Endothelial cell of umbilical vein (primary cell): Measurements from ENCODE around the gene COL23A1. TPM values are rescaled to one million over a fixed set of nuclear protein-coding genes. Genes with fewer than 3 reads are reported as not detected.

Experiments
- BruUV-seq: library from RNA; stranded (reverse); fragments of 400-500 nt; replicated peaks from 2 replicates; lab custom pipeline; 2021; lab: Mats Ljungman, UMichigan
- CTCF ChIA-PET: fragments of 300-600, 350-600 bp; sonication (Branson Sonifier 250); formaldehyde crosslinking; loops from one replicate; lab custom pipeline; 2021; ENCODE audit warnings: antibody characterized with exemption, inconsistent platforms; lab: Charles Lee
- POLR2A ChIA-PET: fragments of 300-600, 350-600 bp; sonication (Branson Sonifier 250); formaldehyde crosslinking; loops from one replicate; lab custom pipeline; 2021; ENCODE audit warnings: antibody characterized with exemption, inconsistent platforms; lab: Charles Lee
- DNase-seq: peaks from one replicate; pipeline ENCODE4 v3.0.0-alpha.2; 2011; ENCODE audit warnings: low read depth, low spot score
- FAIRE-seq: peaks from 2 replicates; lab custom pipeline; 2011; peaks lifted over from hg19 to GRCh38; lab: Jason Lieb, UNC
- H2AFZ ChIP-seq: 2 replicates; pipeline ENCODE4 v1.6.0; 2012; ENCODE audit warnings: low read depth, low read length, control low read depth, inconsistent platforms
- H3K27ac ChIP-seq: 2 replicates; pipeline ENCODE4 v1.5.1; 2011; ENCODE audit warnings: low read depth, mild to moderate bottlenecking, control low read depth, low read length, moderate library complexity; ENCODE audit not compliant: insufficient read depth
- H3K27me3 ChIP-seq, 2 experiments: 2 replicates each; pipeline versions ENCODE4 v1.6.0 to v1.6.1; 2011; ENCODE audit warnings: low read length in 2 of 2, mixed read lengths in 1 of 2; ENCODE audit not compliant: control insufficient read depth in 2 of 2, insufficient read depth in 2 of 2
- H3K36me3 ChIP-seq, 2 experiments: 2 replicates in 1 of 2; 3 replicates in 1 of 2; pipeline ENCODE4 v1.5.1; 2011; ENCODE audit warnings: low read length in 2 of 2, mild to moderate bottlenecking in 1 of 2, moderate library complexity in 1 of 2; ENCODE audit not compliant: control insufficient read depth in 2 of 2, insufficient read depth in 2 of 2; ENCODE audit errors: extremely low read depth in 1 of 2
- H3K4me1 ChIP-seq: 3 replicates; pipeline ENCODE4 v1.5.1; 2011; ENCODE audit warnings: mild to moderate bottlenecking, low read length; ENCODE audit not compliant: control insufficient read depth, insufficient read depth; ENCODE audit errors: extremely low read depth
- H3K4me2 ChIP-seq: 2 replicates; pipeline ENCODE4 v1.6.1; 2011; ENCODE audit warnings: low read length, control low read depth, mixed read lengths; ENCODE audit not compliant: insufficient read depth
- H3K4me3 ChIP-seq, 3 experiments: fragments of 200-600 bp in 1 of 3; sonication (generic), shearing (Covaris generic) in 1 of 3; replicated peaks in 1 of 3; 2 replicates each; pipeline ENCODE4 v1.5.1; 2011 to 2016; ENCODE audit warnings: control low read depth in 3 of 3, low read length in 3 of 3, mild to moderate bottlenecking in 2 of 3, inconsistent platforms in 1 of 3, low read depth in 1 of 3, moderate library complexity in 1 of 3; ENCODE audit not compliant: insufficient read depth in 1 of 3
- H3K79me2 ChIP-seq: 2 replicates; pipeline ENCODE4 v1.6.0; 2012; ENCODE audit warnings: low read length, inconsistent platforms; ENCODE audit not compliant: control insufficient read depth, insufficient read depth
- H3K9ac ChIP-seq: replicated peaks from 2 replicates; pipeline ENCODE3; 2011; ENCODE audit warnings: low read length, control low read depth; ENCODE audit not compliant: insufficient read depth; ENCODE audit errors: extremely low read depth
- H3K9me1 ChIP-seq: replicated peaks from 3 replicates; pipeline ENCODE4 v1.6.0; 2011; ENCODE audit warnings: mild to moderate bottlenecking, low read length; ENCODE audit not compliant: control insufficient read depth, insufficient read depth; ENCODE audit errors: extremely low read depth
- H3K9me3 ChIP-seq: replicated peaks from 2 replicates; pipeline ENCODE4 v1.5.1; 2012; ENCODE audit warnings: low read length, inconsistent platforms; ENCODE audit not compliant: control insufficient read depth, insufficient read depth
- H4K20me1 ChIP-seq: replicated peaks from 2 replicates; pipeline ENCODE3; 2011; ENCODE audit warnings: mild to moderate bottlenecking, low read length; ENCODE audit not compliant: control insufficient read depth, insufficient read depth; ENCODE audit errors: extremely low read depth
- EZH2 ChIP-seq: IDR thresholded peaks from 2 replicates; pipeline ENCODE4 v1.6.1; 2012; ENCODE audit warnings: borderline replicate concordance, low read depth, mild to moderate bottlenecking, moderate library complexity, low read length, inconsistent platforms; ENCODE audit not compliant: severe bottlenecking
- FOS ChIP-seq: IDR thresholded peaks from 2 replicates; pipeline ENCODE4 v1.6.1; 2011; ENCODE audit warnings: mild to moderate bottlenecking, low read length, moderate library complexity, borderline replicate concordance; ENCODE audit not compliant: insufficient read depth
- GATA2 ChIP-seq: IDR thresholded peaks from 2 replicates; pipeline ENCODE4 v1.7.0; 2011; ENCODE audit warnings: low read depth, mild to moderate bottlenecking, moderate library complexity, mixed read lengths, low read length; ENCODE audit not compliant: insufficient read length, insufficient read depth
- JUN ChIP-seq: IDR thresholded peaks from 2 replicates; pipeline ENCODE4 v1.6.1; 2011; ENCODE audit warnings: borderline replicate concordance, low read depth; ENCODE audit not compliant: insufficient read length, insufficient read depth
- MYC ChIP-seq: IDR thresholded peaks from one replicate; pipeline ENCODE4 v1.6.1; 2011; ENCODE audit warnings: mild to moderate bottlenecking, low read depth, low read length
- POLR2A ChIP-seq: IDR thresholded peaks from 2 replicates; pipeline ENCODE4 v1.6.1; 2012; ENCODE audit warnings: low read depth, mild to moderate bottlenecking, control low read depth, low read length
- POLR2AphosphoS5 ChIP-seq: IDR thresholded peaks from 2 replicates; pipeline ENCODE4 v1.6.1; 2012; ENCODE audit warnings: low read depth, mild to moderate bottlenecking, control low read depth, low read length, moderate library complexity; ENCODE audit not compliant: insufficient read depth
- dilution Hi-C: fragments of 300-500 bp; cut with MboI; formaldehyde crosslinking; loops from one replicate; pipeline ENCODE4 v1.15.0; 2019; ENCODE audit warnings: low sequenced_read_pairs; ENCODE audit not compliant: extremely low pct_ligation_motif_present
- intact Hi-C: fragments of 100-400 bp; cut with micrococcal nuclease; formaldehyde crosslinking; loops from one replicate; pipeline ENCODE4 v1.10.0; 2022
- polyA plus RNA-seq, 4 experiments: library from polyadenylated mRNA; depleted of rRNA in 3 of 4; stranded (reverse) in 3 of 4; unstranded in 1 of 4; fragments of >200 nt; gene quantifications; 2 replicates each; pipeline versions ENCODE4 v1.2.1 to v1.2.3, GENCODE V29; 2011 to 2012; ENCODE audit warnings: missing spikeins in 1 of 4
- total RNA-seq: library from RNA; stranded (reverse); gene quantifications from 2 replicates; pipeline ENCODE4 v1.2.3, GENCODE V29; 2021
- TF ChIP-seq, protein P1 (sequence below), 2 donors: IDR thresholded peaks; 1 replicate in 1 of 2; 2 replicates in 1 of 2; pipeline ENCODE4 v1.5.1; 2011; ENCODE audit warnings: low read length in 2 of 2, mild to moderate bottlenecking in 2 of 2, moderate library complexity in 2 of 2, control low read depth in 1 of 2, inconsistent platforms in 1 of 2, low read depth in 1 of 2; ENCODE audit not compliant: insufficient read depth in 1 of 2; ENCODE audit errors: extremely low read depth in 1 of 2
- TF ChIP-seq, protein P2 (sequence below): IDR thresholded peaks from 2 replicates; pipeline ENCODE4 v1.6.1; 2011; ENCODE audit not compliant: insufficient read depth, insufficient read length

Gene COL23A1
- total and polyA plus RNA-seq, 2 donors (not counting 3 experiments of a cell fraction or from before 2014, with no cell fraction given): not detected

DNA sequence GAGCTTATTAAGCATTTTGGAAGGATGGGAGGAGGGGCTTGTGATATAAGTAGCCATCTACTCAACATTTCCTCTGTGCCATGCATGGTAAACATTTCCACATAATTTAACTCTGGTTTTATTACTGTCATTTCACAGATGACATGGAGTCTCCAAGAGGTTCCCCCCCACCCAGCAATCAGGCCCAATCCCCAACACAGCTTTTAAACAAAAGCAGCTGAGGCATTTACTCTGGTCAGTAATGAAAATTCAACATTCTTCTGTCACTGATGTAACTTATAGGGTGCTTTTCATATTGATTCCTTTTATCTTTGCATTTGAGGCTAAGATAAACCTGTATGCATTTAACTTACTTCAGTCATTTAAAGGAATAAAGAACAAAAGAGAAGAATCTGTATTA, 128.1 kb downstream of the COL23A1 start:
- H3K4me3 ChIP-seq: no peak overlapping the region
- H3K9me3 ChIP-seq: no peaks in the 10 kb centered on the region
- no peaks in the 10 kb centered on the region for H3K27me3 ChIP-seq
- intact Hi-C loops: loop anchor here (5.0 kb wide), 1 partner anchor 180 kb away; no protein-coding TSS in a partner anchor
- CTCF ChIA-PET: interaction anchor here (0.7 to 2.6 kb wide), 5 partner anchors 11 to 1034 kb away, joined by 3 to 19 read pairs (median 4); no protein-coding TSS in a partner anchor
- H3K36me3 ChIP-seq: no peaks in the 10 kb centered on the region
- no peak for FAIRE-seq
- H3K27ac ChIP-seq: no peak overlapping the region
- no peak overlapping the region for H3K9ac ChIP-seq
- H4K20me1 ChIP-seq: no peaks in the 10 kb centered on the region
- TF ChIP-seq, protein P1, sequence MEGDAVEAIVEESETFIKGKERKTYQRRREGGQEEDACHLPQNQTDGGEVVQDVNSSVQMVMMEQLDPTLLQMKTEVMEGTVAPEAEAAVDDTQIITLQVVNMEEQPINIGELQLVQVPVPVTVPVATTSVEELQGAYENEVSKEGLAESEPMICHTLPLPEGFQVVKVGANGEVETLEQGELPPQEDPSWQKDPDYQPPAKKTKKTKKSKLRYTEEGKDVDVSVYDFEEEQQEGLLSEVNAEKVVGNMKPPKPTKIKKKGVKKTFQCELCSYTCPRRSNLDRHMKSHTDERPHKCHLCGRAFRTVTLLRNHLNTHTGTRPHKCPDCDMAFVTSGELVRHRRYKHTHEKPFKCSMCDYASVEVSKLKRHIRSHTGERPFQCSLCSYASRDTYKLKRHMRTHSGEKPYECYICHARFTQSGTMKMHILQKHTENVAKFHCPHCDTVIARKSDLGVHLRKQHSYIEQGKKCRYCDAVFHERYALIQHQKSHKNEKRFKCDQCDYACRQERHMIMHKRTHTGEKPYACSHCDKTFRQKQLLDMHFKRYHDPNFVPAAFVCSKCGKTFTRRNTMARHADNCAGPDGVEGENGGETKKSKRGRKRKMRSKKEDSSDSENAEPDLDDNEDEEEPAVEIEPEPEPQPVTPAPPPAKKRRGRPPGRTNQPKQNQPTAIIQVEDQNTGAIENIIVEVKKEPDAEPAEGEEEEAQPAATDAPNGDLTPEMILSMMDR (IDR thresholded peaks at IDR 0.05; ENCODE audit: extremely low read depth in 1 of 2, insufficient read depth in 1 of 2, low read depth in 1 of 2, low read length in 2 of 2): no peak
- no peak for TF ChIP-seq POLR2AphosphoS5
- TF ChIP-seq GATA2: no peak
- TF ChIP-seq JUN: no peak
- no peak for TF ChIP-seq POLR2A
- TF ChIP-seq, protein P2, sequence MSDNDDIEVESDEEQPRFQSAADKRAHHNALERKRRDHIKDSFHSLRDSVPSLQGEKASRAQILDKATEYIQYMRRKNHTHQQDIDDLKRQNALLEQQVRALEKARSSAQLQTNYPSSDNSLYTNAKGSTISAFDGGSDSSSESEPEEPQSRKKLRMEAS: no peak
- no peak for TF ChIP-seq FOS
- no peak for TF ChIP-seq EZH2
- no peak for TF ChIP-seq MYC
- H3K4me2 ChIP-seq: no peak overlapping the region
- BruUV-seq: no TSS peak
- POLR2A ChIA-PET: no interaction called here
- H2AFZ ChIP-seq: no peak overlapping the region
- dilution Hi-C loops: no loop called here
- H3K79me2 ChIP-seq: no peaks in the 10 kb centered on the region
- no peaks in the 10 kb centered on the region for H3K4me1 ChIP-seq
- DNase-seq: no peak
- no peaks in the 10 kb centered on the region for H3K9me1 ChIP-seq
